ENCODE data around the gene BDNF. TPM values are rescaled to one million over a fixed set of nuclear protein-coding genes. Genes with fewer than 3 reads are reported as not detected.

BDNF gene
- total RNA-seq, 1 donor from 2014 or later, result 0.10 TPM

- H3K27ac Mint-ChIP-seq (ENCODE audit: unreplicated experiment), result no peak overlapping the region
- DNase-seq (ENCODE audit: low spot score), result no peak
- TF ChIP-seq CTCF (IDR thresholded peaks at IDR 0.05; ENCODE audit: unreplicated experiment), result no peak
- peaks cover 17% of the 10 kb centered on the region for H3K4me1 Mint-ChIP-seq (ENCODE audit: unreplicated experiment)
- peaks cover 15% of the 10 kb centered on the region for H3K27me3 Mint-ChIP-seq (ENCODE audit: unreplicated experiment)
- no peak overlapping the region for H3K4me3 Mint-ChIP-seq (ENCODE audit: unreplicated experiment)
- H3K36me3 Mint-ChIP-seq (ENCODE audit: low read depth, unreplicated experiment), result no peaks in the 10 kb centered on the region
- no peaks in the 10 kb centered on the region for H3K9me3 Mint-ChIP-seq (ENCODE audit: unreplicated experiment)
Observed at GRCh38 chr11:27697679-27698275, 2.5 kb downstream of the BDNF start.

- Mint-ChIP-seq H3K36me3 (ENCODE audit: low read depth, unreplicated experiment) (no peaks in the 10 kb centered on the region), H3K9me3 (ENCODE audit: unreplicated experiment) (no peaks in the 10 kb centered on the region), H3K4me3 (ENCODE audit: unreplicated experiment) (no peak overlapping the region), H3K27ac (ENCODE audit: unreplicated experiment) (no peak overlapping the region), H3K27me3 (ENCODE audit: unreplicated experiment) (peaks cover 15% of the 10 kb centered on the region), H3K4me1 (ENCODE audit: unreplicated experiment) (peaks cover 17% of the 10 kb centered on the region)
- no peak for TF ChIP-seq CTCF (IDR thresholded peaks at IDR 0.05; ENCODE audit: unreplicated experiment)
- DNase-seq (ENCODE audit: low spot score), result no peak
Observed at GRCh38 chr11:27696961-27697360, 3.3 kb downstream of the BDNF start.

- DNase-seq (ENCODE audit: low spot score), result no peak
- H3K4me3 Mint-ChIP-seq (ENCODE audit: unreplicated experiment), result no peak overlapping the region
- peaks cover 13% of the 10 kb centered on the region for H3K4me1 Mint-ChIP-seq (ENCODE audit: unreplicated experiment)
- H3K27me3 Mint-ChIP-seq (ENCODE audit: unreplicated experiment), result peaks cover 7% of the 10 kb centered on the region
- no peak overlapping the region for H3K27ac Mint-ChIP-seq (ENCODE audit: unreplicated experiment)
- H3K9me3 Mint-ChIP-seq (ENCODE audit: unreplicated experiment), result no peaks in the 10 kb centered on the region
- no peaks in the 10 kb centered on the region for H3K36me3 Mint-ChIP-seq (ENCODE audit: low read depth, unreplicated experiment)
- TF ChIP-seq CTCF (IDR thresholded peaks at IDR 0.05; ENCODE audit: unreplicated experiment), result no peak
Observed at GRCh38 chr11:27696115-27696514, 4.1 kb downstream of the BDNF start.

- no peak for DNase-seq (ENCODE audit: low spot score)
- no peak overlapping the region for H3K4me3 Mint-ChIP-seq (ENCODE audit: unreplicated experiment)
- no peaks in the 10 kb centered on the region for H3K9me3 Mint-ChIP-seq (ENCODE audit: unreplicated experiment)
- H3K27me3 Mint-ChIP-seq (ENCODE audit: unreplicated experiment), result peaks cover 3% of the 10 kb centered on the region
- no peak overlapping the region for H3K27ac Mint-ChIP-seq (ENCODE audit: unreplicated experiment)
- peaks cover 9% of the 10 kb centered on the region for H3K4me1 Mint-ChIP-seq (ENCODE audit: unreplicated experiment)
- H3K36me3 Mint-ChIP-seq (ENCODE audit: low read depth, unreplicated experiment), result no peaks in the 10 kb centered on the region
- TF ChIP-seq CTCF (IDR thresholded peaks at IDR 0.05; ENCODE audit: unreplicated experiment), result no peak
Observed at GRCh38 chr11:27694992-27695391, 5.3 kb downstream of the BDNF start.

GRCh38 chr11:27693398-27693797, 6.9 kb downstream of the BDNF start:
- H3K27ac Mint-ChIP-seq (ENCODE audit: unreplicated experiment), result no peak overlapping the region
- TF ChIP-seq CTCF (IDR thresholded peaks at IDR 0.05; ENCODE audit: unreplicated experiment), result no peak
- H3K4me3 Mint-ChIP-seq (ENCODE audit: unreplicated experiment), result no peak overlapping the region
- no peak for DNase-seq (ENCODE audit: low spot score)
- H3K9me3 Mint-ChIP-seq (ENCODE audit: unreplicated experiment), result no peaks in the 10 kb centered on the region
- H3K36me3 Mint-ChIP-seq (ENCODE audit: low read depth, unreplicated experiment), result no peaks in the 10 kb centered on the region
- peaks cover 9% of the 10 kb centered on the region for H3K4me1 Mint-ChIP-seq (ENCODE audit: unreplicated experiment)
- H3K27me3 Mint-ChIP-seq (ENCODE audit: unreplicated experiment), result no peaks in the 10 kb centered on the region
